ENCODE data around the gene PGK1.
"Not testable (repeated sequence)": the region's sequence is repeated elsewhere in the genome, so short reads cannot be mapped to it uniquely, and the experiment has no call there.

Gene PGK1

DNA sequence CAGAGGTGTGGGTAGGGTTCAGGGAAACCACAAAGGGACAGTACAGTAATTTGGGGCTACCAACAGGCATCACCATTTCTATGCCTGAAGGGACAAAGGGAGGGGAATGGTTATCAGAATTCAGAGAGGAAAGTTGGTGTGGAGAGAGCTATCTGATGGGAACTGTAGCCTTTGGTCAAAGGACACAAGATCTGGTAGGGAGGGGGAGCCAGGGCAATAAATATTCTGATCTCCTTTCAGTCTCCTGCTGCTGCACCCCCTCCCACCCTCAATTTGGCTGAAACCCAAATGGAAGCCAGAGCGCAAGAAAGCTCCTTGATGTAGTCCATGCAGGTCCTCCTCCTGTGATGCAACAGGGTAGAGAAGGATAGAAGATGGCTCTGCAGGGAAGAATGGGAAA lies 14.6 kb downstream of the PGK1 start:
- ChIA-PET CTCF (no interaction called here), POLR2A (no interaction called here)
- no peak for DNase-seq (ENCODE audit: extremely low spot score)
- TF ChIP-seq NFRKB (IDR thresholded peaks at IDR 0.05) (no peak), FOXA1 (IDR thresholded peaks at IDR 0.05) (no peak), BHLHE40 (IDR thresholded peaks at IDR 0.05; ENCODE audit: borderline replicate concordance) (no peak), ELF4 (IDR thresholded peaks at IDR 0.05) (no peak), CTBP1 (IDR thresholded peaks at IDR 0.05; ENCODE audit: borderline replicate concordance) (no peak), ZNF384 (IDR thresholded peaks at IDR 0.05) (no peak), SP1 (IDR thresholded peaks at IDR 0.05) (no peak), HDGF (IDR thresholded peaks at IDR 0.05; ENCODE audit: borderline replicate concordance) (no peak), FOXM1 (IDR thresholded peaks at IDR 0.05; ENCODE audit: borderline replicate concordance) (no peak), LEF1 (IDR thresholded peaks at IDR 0.05; ENCODE audit: borderline replicate concordance) (no peak), TARDBP (IDR thresholded peaks at IDR 0.05) (no peak), ARNT (IDR thresholded peaks at IDR 0.05) (no peak), SUZ12 (IDR thresholded peaks at IDR 0.05) (no peak), L3MBTL2 (conservative IDR thresholded peaks at IDR 0.05) (no peak)
- TF ChIP-seq, protein P1, sequence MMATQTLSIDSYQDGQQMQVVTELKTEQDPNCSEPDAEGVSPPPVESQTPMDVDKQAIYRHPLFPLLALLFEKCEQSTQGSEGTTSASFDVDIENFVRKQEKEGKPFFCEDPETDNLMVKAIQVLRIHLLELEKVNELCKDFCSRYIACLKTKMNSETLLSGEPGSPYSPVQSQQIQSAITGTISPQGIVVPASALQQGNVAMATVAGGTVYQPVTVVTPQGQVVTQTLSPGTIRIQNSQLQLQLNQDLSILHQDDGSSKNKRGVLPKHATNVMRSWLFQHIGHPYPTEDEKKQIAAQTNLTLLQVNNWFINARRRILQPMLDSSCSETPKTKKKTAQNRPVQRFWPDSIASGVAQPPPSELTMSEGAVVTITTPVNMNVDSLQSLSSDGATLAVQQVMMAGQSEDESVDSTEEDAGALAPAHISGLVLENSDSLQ (IDR thresholded peaks at IDR 0.05), result no peak

DNA sequence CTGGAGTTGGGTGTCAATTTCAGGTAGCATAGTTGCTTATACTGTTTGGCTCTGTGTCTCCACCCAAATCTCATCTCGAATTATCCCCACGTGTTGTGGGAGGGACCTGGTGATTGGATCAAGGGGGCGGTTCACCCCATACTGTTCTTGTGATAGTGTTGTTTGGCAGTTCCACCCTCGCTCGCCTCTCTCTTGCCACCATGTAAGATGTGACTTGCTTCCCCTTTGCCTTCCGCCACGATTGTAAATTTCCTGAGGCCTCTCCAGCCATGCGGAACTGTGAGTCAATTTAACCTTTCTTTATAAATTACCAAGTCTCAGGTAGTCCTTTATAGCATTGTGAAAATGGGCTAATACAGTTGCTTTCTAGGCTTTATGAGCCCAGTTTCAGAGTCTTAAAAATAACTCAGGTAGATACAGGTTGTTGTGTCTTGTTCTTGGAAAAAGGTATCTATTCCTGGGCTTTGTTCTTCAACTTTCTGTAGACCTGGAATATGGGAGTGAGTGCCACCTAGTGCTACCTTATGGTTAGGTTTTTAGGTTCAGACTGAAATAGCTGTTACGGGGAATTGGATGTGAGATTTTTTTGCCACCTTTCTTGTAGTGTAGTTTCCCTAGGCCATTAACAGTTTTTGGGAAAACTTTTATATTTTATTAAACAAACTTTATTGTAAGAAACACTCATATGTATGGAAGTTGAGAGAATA lies 15.6 kb downstream of the PGK1 start:
- ChIA-PET CTCF (no interaction called here), POLR2A (no interaction called here)
- DNase-seq (ENCODE audit: extremely low spot score), result peak; percentile 25
- TF ChIP-seq ZNF384 (IDR thresholded peaks at IDR 0.05) (no peak), BHLHE40 (IDR thresholded peaks at IDR 0.05; ENCODE audit: borderline replicate concordance) (no peak), CTBP1 (IDR thresholded peaks at IDR 0.05; ENCODE audit: borderline replicate concordance) (no peak), SUZ12 (IDR thresholded peaks at IDR 0.05) (no peak), ARNT (IDR thresholded peaks at IDR 0.05) (no peak), LEF1 (IDR thresholded peaks at IDR 0.05; ENCODE audit: borderline replicate concordance) (no peak), L3MBTL2 (conservative IDR thresholded peaks at IDR 0.05) (no peak), SP1 (IDR thresholded peaks at IDR 0.05) (no peak), FOXA1 (IDR thresholded peaks at IDR 0.05) (no peak), FOXM1 (IDR thresholded peaks at IDR 0.05; ENCODE audit: borderline replicate concordance) (no peak), HDGF (IDR thresholded peaks at IDR 0.05; ENCODE audit: borderline replicate concordance) (no peak), FOXK2 (IDR thresholded peaks at IDR 0.05) (no peak), TARDBP (IDR thresholded peaks at IDR 0.05) (no peak), ELF4 (IDR thresholded peaks at IDR 0.05) (no peak), NFRKB (IDR thresholded peaks at IDR 0.05) (no peak)
- TF ChIP-seq, protein P1 (IDR thresholded peaks at IDR 0.05), result no peak

DNA sequence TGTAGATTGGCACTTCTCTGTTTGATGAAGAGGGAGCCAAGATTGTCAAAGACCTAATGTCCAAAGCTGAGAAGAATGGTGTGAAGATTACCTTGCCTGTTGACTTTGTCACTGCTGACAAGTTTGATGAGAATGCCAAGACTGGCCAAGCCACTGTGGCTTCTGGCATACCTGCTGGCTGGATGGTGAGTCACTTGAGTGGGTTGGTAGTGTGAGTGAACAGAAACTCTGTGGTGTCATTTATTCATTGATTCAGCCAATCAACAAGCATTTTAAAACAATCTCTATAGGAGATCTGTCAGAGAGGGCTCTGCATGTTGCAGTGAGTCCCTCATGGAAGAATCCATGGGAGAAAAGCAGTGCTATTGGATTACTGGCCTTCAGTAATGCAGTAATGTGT lies 19.1 kb downstream of the PGK1 start:
- CTCF ChIA-PET, result no interaction called here
- no peak for DNase-seq (ENCODE audit: extremely low spot score)
- TF ChIP-seq FOXK2 (IDR thresholded peaks at IDR 0.05), result no peak
- no peak for TF ChIP-seq TARDBP (IDR thresholded peaks at IDR 0.05)
- TF ChIP-seq ELF4 (IDR thresholded peaks at IDR 0.05), result no peak
- TF ChIP-seq SP1 (IDR thresholded peaks at IDR 0.05), result no peak
- TF ChIP-seq L3MBTL2 (conservative IDR thresholded peaks at IDR 0.05), result no peak
- no peak for TF ChIP-seq ARNT (IDR thresholded peaks at IDR 0.05)
- no peak for TF ChIP-seq SUZ12 (IDR thresholded peaks at IDR 0.05)
- TF ChIP-seq ZNF384 (IDR thresholded peaks at IDR 0.05), result no peak
- TF ChIP-seq, protein P1 (IDR thresholded peaks at IDR 0.05), result no peak
- no peak for TF ChIP-seq FOXA1 (IDR thresholded peaks at IDR 0.05)
- no peak for TF ChIP-seq CTBP1 (IDR thresholded peaks at IDR 0.05; ENCODE audit: borderline replicate concordance)
- TF ChIP-seq FOXM1 (IDR thresholded peaks at IDR 0.05; ENCODE audit: borderline replicate concordance), result no peak
- no peak for TF ChIP-seq NFRKB (IDR thresholded peaks at IDR 0.05)
- no peak for TF ChIP-seq HDGF (IDR thresholded peaks at IDR 0.05; ENCODE audit: borderline replicate concordance)
- no peak for TF ChIP-seq BHLHE40 (IDR thresholded peaks at IDR 0.05; ENCODE audit: borderline replicate concordance)
- no peak for TF ChIP-seq LEF1 (IDR thresholded peaks at IDR 0.05; ENCODE audit: borderline replicate concordance)
- POLR2A ChIA-PET, result interaction anchor here (0.9 kb wide), 1 partner anchor 16 kb away, joined by 3 read pairs; the partner anchor contains the start of gene TAF9B

DNA sequence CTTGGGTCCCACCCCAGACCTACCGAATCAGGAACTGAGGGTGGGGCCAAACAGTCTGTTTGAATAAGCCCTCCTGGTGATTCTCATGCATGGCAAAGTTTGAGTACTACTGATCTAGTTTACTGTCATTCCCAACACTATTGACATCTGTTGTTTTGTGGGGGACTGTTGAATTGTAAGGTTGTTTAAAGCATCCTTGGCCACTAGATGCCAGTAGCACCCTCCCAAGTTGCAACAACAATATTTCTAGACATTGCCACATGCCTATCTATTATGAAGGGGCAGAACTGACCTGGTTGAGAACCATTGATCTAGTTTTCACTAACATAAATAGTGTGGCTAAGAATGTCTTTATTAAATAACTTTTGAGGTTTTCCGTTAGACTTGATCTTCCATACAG lies 20.3 kb downstream of the PGK1 start:
- ChIA-PET POLR2A (interaction anchor here (1.7 kb wide), 1 partner anchor 15 kb away, joined by 5 read pairs; the partner anchor contains the start of gene TAF9B), CTCF (interaction anchor here (0.7 kb wide), 1 partner anchor 1789 kb away, joined by 3 read pairs; no protein-coding TSS in a partner anchor)
- no peak for DNase-seq (ENCODE audit: extremely low spot score)
- no peak for TF ChIP-seq L3MBTL2 (conservative IDR thresholded peaks at IDR 0.05)
- TF ChIP-seq NFRKB (IDR thresholded peaks at IDR 0.05), result no peak
- no peak for TF ChIP-seq SP1 (IDR thresholded peaks at IDR 0.05)
- no peak for TF ChIP-seq FOXM1 (IDR thresholded peaks at IDR 0.05; ENCODE audit: borderline replicate concordance)
- TF ChIP-seq HDGF (IDR thresholded peaks at IDR 0.05; ENCODE audit: borderline replicate concordance), result no peak
- TF ChIP-seq BHLHE40 (IDR thresholded peaks at IDR 0.05; ENCODE audit: borderline replicate concordance), result no peak
- no peak for TF ChIP-seq CTBP1 (IDR thresholded peaks at IDR 0.05; ENCODE audit: borderline replicate concordance)

DNA sequence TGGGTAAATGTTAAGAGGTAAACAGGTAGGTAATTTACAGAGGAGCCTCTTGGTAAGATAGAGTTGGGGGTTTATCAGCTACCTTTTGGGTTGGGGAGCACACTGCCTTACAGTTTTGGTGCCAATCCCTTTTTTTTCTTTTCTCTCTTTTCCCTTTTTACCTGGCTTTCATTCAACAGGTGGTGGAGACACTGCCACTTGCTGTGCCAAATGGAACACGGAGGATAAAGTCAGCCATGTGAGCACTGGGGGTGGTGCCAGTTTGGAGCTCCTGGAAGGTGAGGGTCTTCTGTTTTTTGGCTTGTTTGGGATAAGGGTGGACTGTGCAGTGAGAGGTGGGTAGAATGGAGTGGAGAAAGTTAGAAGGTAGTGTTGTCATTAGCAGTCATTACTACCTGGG lies 21.1 kb downstream of the PGK1 start:
- POLR2A ChIA-PET, result interaction anchor here (1.3 to 1.7 kb wide), 2 partner anchors 8 to 15 kb away, joined by 4 to 5 read pairs; partner anchors contain the start of gene TAF9B
- no peak for DNase-seq (ENCODE audit: extremely low spot score)
- CTCF ChIA-PET, result interaction anchor here (0.7 kb wide), 1 partner anchor 1788 kb away, joined by 3 read pairs; no protein-coding TSS in a partner anchor
- no peak for TF ChIP-seq ELF4 (IDR thresholded peaks at IDR 0.05)
- TF ChIP-seq LEF1 (IDR thresholded peaks at IDR 0.05; ENCODE audit: borderline replicate concordance), result no peak
- TF ChIP-seq SP1 (IDR thresholded peaks at IDR 0.05), result no peak
- TF ChIP-seq HDGF (IDR thresholded peaks at IDR 0.05; ENCODE audit: borderline replicate concordance), result no peak
- TF ChIP-seq BHLHE40 (IDR thresholded peaks at IDR 0.05; ENCODE audit: borderline replicate concordance), result no peak
- TF ChIP-seq FOXM1 (IDR thresholded peaks at IDR 0.05; ENCODE audit: borderline replicate concordance), result no peak
- TF ChIP-seq, protein P1 (IDR thresholded peaks at IDR 0.05), result no peak
- no peak for TF ChIP-seq NFRKB (IDR thresholded peaks at IDR 0.05)

DNA sequence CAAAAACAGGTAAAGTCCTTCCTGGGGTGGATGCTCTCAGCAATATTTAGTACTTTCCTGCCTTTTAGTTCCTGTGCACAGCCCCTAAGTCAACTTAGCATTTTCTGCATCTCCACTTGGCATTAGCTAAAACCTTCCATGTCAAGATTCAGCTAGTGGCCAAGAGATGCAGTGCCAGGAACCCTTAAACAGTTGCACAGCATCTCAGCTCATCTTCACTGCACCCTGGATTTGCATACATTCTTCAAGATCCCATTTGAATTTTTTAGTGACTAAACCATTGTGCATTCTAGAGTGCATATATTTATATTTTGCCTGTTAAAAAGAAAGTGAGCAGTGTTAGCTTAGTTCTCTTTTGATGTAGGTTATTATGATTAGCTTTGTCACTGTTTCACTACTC lies 21.7 kb downstream of the PGK1 start:
- DNase-seq (ENCODE audit: extremely low spot score); CTCF ChIA-PET: not testable (repeated sequence)
- POLR2A ChIA-PET, result interaction anchor here (1.3 to 1.7 kb wide), 2 partner anchors 9 to 14 kb away, joined by 4 to 5 read pairs; partner anchors contain the start of gene TAF9B

All from HEK293T (cell line).